Mammary epithelial cell (primary cell): ENCODE measurements around the gene GALNT16.

ENCODE experiments used
- CTCF ChIP-seq, 2 donors: IDR thresholded peaks in 1 of 2; conservative IDR thresholded peaks in 1 of 2; 2 replicates each; pipeline ENCODE4 v1.5.1; 2011 to 2012; ENCODE audit warnings: inconsistent platforms in 2 of 2, low read length in 2 of 2, mild to moderate bottlenecking in 2 of 2, control low read depth in 1 of 2, low read depth in 1 of 2; ENCODE audit not compliant: insufficient read depth in 1 of 2; ENCODE audit errors: extremely low read depth in 1 of 2
- EZH2 ChIP-seq: IDR thresholded peaks from 2 replicates; pipeline ENCODE4 v1.6.1; 2012; ENCODE audit warnings: low read length, inconsistent platforms, borderline replicate concordance

DNA sequence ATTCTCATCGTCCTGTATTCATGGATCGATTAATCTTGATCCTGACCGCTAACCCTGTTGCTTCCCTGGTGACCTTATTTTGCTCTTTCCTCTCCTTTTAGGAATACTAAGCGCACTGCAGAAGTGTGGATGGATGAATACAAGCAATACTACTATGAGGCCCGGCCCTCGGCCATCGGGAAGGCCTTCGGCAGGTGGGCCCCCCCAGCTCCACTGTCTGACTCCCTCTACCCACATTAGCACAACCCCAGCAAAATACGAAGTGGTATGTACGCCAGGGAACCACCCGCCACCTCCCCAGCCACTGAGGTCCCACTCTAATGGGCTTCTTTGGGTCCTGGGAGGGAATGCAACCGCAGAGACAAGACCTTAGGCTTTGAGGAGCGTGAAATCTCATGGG, 79.5 kb downstream of the GALNT16 start:
- TF ChIP-seq CTCF (conservative IDR thresholded peaks at IDR 0.05 in 1 of 2, IDR thresholded peaks at IDR 0.05 in 1 of 2; ENCODE audit: extremely low read depth in 1 of 2, insufficient read depth in 1 of 2, low read depth in 1 of 2, low read length in 2 of 2) (no peak), EZH2 (no peak)
